Measurements from ENCODE around the gene THADA.

DNA sequence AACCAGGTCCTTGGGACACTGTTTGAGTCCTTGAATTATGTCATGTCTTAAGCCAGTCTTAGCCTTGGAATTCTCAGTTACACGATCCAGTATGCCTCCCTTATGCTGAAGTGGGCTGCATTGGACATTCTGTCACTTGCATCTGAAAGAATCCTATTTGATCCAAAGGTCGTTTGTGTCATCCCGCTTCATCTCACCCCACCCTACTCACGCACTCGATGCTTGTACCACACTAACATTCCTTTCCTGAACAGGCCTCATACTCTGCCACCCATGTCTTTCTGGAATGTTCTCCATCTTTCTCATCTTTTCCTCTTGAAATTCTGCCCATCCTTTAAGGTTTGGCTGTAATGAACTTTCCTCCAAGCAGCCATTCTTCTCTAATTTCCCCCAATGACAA lies 341.5 kb downstream of the THADA start:
- TF ChIP-seq, protein P1, sequence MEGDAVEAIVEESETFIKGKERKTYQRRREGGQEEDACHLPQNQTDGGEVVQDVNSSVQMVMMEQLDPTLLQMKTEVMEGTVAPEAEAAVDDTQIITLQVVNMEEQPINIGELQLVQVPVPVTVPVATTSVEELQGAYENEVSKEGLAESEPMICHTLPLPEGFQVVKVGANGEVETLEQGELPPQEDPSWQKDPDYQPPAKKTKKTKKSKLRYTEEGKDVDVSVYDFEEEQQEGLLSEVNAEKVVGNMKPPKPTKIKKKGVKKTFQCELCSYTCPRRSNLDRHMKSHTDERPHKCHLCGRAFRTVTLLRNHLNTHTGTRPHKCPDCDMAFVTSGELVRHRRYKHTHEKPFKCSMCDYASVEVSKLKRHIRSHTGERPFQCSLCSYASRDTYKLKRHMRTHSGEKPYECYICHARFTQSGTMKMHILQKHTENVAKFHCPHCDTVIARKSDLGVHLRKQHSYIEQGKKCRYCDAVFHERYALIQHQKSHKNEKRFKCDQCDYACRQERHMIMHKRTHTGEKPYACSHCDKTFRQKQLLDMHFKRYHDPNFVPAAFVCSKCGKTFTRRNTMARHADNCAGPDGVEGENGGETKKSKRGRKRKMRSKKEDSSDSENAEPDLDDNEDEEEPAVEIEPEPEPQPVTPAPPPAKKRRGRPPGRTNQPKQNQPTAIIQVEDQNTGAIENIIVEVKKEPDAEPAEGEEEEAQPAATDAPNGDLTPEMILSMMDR (tag by site-specific recombination; IDR thresholded peaks at IDR 0.05) = no peak
- TF ChIP-seq ZFP3 (tag by site-specific recombination; IDR thresholded peaks at IDR 0.05; ENCODE audit: low read depth) (no peak), KLF16 (tag by site-specific recombination; IDR thresholded peaks at IDR 0.05) (no peak), ZBTB7A (tag by site-specific recombination; IDR thresholded peaks at IDR 0.05; ENCODE audit: low read depth) (no peak), MZF1 (tag by site-specific recombination; IDR thresholded peaks at IDR 0.05; ENCODE audit: borderline replicate concordance) (no peak), ZSCAN16 (tag by site-specific recombination; IDR thresholded peaks at IDR 0.05) (no peak), ZNF175 (tag by site-specific recombination; IDR thresholded peaks at IDR 0.05) (no peak), ZNF292 (tag by site-specific recombination; IDR thresholded peaks at IDR 0.05; ENCODE audit: borderline replicate concordance, low read depth) (no peak)
- TF ChIP-seq, protein P2, sequence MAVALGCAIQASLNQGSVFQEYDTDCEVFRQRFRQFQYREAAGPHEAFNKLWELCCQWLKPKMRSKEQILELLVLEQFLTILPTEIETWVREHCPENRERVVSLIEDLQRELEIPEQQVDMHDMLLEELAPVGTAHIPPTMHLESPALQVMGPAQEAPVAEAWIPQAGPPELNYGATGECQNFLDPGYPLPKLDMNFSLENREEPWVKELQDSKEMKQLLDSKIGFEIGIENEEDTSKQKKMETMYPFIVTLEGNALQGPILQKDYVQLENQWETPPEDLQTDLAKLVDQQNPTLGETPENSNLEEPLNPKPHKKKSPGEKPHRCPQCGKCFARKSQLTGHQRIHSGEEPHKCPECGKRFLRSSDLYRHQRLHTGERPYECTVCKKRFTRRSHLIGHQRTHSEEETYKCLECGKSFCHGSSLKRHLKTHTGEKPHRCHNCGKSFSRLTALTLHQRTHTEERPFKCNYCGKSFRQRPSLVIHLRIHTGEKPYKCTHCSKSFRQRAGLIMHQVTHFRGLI (tag by site-specific recombination; IDR thresholded peaks at IDR 0.05) = no peak
- TF ChIP-seq, protein P3, sequence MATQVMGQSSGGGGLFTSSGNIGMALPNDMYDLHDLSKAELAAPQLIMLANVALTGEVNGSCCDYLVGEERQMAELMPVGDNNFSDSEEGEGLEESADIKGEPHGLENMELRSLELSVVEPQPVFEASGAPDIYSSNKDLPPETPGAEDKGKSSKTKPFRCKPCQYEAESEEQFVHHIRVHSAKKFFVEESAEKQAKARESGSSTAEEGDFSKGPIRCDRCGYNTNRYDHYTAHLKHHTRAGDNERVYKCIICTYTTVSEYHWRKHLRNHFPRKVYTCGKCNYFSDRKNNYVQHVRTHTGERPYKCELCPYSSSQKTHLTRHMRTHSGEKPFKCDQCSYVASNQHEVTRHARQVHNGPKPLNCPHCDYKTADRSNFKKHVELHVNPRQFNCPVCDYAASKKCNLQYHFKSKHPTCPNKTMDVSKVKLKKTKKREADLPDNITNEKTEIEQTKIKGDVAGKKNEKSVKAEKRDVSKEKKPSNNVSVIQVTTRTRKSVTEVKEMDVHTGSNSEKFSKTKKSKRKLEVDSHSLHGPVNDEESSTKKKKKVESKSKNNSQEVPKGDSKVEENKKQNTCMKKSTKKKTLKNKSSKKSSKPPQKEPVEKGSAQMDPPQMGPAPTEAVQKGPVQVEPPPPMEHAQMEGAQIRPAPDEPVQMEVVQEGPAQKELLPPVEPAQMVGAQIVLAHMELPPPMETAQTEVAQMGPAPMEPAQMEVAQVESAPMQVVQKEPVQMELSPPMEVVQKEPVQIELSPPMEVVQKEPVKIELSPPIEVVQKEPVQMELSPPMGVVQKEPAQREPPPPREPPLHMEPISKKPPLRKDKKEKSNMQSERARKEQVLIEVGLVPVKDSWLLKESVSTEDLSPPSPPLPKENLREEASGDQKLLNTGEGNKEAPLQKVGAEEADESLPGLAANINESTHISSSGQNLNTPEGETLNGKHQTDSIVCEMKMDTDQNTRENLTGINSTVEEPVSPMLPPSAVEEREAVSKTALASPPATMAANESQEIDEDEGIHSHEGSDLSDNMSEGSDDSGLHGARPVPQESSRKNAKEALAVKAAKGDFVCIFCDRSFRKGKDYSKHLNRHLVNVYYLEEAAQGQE (tag by site-specific recombination; IDR thresholded peaks at IDR 0.05) = no peak
- TF ChIP-seq, protein P4, sequence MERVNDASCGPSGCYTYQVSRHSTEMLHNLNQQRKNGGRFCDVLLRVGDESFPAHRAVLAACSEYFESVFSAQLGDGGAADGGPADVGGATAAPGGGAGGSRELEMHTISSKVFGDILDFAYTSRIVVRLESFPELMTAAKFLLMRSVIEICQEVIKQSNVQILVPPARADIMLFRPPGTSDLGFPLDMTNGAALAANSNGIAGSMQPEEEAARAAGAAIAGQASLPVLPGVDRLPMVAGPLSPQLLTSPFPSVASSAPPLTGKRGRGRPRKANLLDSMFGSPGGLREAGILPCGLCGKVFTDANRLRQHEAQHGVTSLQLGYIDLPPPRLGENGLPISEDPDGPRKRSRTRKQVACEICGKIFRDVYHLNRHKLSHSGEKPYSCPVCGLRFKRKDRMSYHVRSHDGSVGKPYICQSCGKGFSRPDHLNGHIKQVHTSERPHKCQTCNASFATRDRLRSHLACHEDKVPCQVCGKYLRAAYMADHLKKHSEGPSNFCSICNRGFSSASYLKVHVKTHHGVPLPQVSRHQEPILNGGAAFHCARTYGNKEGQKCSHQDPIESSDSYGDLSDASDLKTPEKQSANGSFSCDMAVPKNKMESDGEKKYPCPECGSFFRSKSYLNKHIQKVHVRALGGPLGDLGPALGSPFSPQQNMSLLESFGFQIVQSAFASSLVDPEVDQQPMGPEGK (tag by site-specific recombination; IDR thresholded peaks at IDR 0.05) = no peak
- TF ChIP-seq, protein P5, sequence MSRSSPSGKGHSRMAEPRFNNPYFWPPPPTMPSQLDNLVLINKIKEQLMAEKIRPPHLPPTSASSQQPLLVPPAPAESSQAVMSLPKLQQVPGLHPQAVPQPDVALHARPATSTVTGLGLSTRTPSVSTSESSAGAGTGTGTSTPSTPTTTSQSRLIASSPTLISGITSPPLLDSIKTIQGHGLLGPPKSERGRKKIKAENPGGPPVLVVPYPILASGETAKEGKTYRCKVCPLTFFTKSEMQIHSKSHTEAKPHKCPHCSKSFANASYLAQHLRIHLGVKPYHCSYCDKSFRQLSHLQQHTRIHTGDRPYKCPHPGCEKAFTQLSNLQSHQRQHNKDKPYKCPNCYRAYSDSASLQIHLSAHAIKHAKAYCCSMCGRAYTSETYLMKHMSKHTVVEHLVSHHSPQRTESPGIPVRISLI (tag by site-specific recombination; IDR thresholded peaks at IDR 0.05) = no peak
- TF ChIP-seq, protein P6, sequence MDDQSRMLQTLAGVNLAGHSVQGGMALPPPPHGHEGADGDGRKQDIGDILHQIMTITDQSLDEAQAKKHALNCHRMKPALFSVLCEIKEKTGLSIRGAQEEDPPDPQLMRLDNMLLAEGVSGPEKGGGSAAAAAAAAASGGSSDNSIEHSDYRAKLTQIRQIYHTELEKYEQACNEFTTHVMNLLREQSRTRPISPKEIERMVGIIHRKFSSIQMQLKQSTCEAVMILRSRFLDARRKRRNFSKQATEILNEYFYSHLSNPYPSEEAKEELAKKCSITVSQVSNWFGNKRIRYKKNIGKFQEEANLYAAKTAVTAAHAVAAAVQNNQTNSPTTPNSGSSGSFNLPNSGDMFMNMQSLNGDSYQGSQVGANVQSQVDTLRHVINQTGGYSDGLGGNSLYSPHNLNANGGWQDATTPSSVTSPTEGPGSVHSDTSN (CRISPR knock-in tag; IDR thresholded peaks at IDR 0.05) = no peak
- TF ChIP-seq, protein P7, sequence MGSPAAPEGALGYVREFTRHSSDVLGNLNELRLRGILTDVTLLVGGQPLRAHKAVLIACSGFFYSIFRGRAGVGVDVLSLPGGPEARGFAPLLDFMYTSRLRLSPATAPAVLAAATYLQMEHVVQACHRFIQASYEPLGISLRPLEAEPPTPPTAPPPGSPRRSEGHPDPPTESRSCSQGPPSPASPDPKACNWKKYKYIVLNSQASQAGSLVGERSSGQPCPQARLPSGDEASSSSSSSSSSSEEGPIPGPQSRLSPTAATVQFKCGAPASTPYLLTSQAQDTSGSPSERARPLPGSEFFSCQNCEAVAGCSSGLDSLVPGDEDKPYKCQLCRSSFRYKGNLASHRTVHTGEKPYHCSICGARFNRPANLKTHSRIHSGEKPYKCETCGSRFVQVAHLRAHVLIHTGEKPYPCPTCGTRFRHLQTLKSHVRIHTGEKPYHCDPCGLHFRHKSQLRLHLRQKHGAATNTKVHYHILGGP (tag by site-specific recombination; IDR thresholded peaks at IDR 0.05) = no peak

Measured in HEK293 (cell line).